ENCODE data around the gene RASGEF1B. TPM values are rescaled to one million over a fixed set of nuclear protein-coding genes. Genes with fewer than 3 reads are reported as not detected.

The RASGEF1B gene
- total RNA-seq, 1 experiment from 2014 or later: 7.5 TPM

DNA sequence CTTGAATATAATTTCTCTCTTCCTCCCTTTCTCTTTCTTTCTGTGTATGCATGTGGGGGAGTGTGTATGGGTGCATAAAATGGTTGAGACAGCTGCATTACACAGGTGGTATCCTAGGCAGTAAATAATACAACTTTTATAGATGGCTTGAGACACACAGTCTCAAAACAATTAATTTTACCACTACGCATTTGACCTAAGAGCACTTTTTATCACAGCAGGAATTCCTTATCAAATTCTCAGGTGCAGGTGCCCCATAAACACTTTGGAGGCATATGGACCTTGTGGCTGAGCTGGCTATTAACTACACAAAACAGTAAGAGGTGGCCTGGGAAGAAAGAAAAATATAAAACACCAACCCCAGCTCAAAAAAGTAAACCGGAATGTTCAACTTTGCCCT is 91.3 kb downstream of the RASGEF1B start:
- no CpG with 5 or more reads among the region's 2 CpGs for WGBS (ENCODE audit: extremely low coverage, insufficient read length, low lambda C conversion rate)
- H2BK5ac ChIP-seq (ENCODE audit: insufficient read length, low read length): no peak overlapping the region
- H2AK5ac ChIP-seq (ENCODE audit: insufficient read length, low read length): no peak overlapping the region
- H4K91ac ChIP-seq (ENCODE audit: insufficient read length, low read depth, low read length): no peak overlapping the region
- H4K8ac ChIP-seq (replicated peaks; ENCODE audit: insufficient read length, low read depth, low read length): no peak overlapping the region
- no peaks in the 10 kb centered on the region for H3K79me1 ChIP-seq (ENCODE audit: insufficient read depth, low read depth, low read length, poor library complexity, severe bottlenecking)
- H3K9ac ChIP-seq (ENCODE audit: extremely low read depth, insufficient read length, low read length): no peak overlapping the region
- H2BK12ac ChIP-seq (ENCODE audit: insufficient read length, low read depth, low read length): no peak overlapping the region
- no peaks in the 10 kb centered on the region for H3K9me3 ChIP-seq (ENCODE audit: control insufficient read depth, low read depth, low read length)
- H3T11ph ChIP-seq (ENCODE audit: low read length): no peak overlapping the region
- no peaks in the 10 kb centered on the region for H3K27me3 ChIP-seq (ENCODE audit: insufficient read depth, low read length)
- no peak for DNase-seq
- H2BK120ac ChIP-seq (ENCODE audit: low read depth, low read length, poor library complexity, severe bottlenecking): no peak overlapping the region
- H3K27me3 Mint-ChIP-seq (ENCODE audit: low read depth): peaks cover 2% of the 10 kb centered on the region
- no peak overlapping the region for H3K27ac Mint-ChIP-seq
- H3K14ac ChIP-seq (ENCODE audit: insufficient read depth, low read length): no peak overlapping the region
- no peaks in the 10 kb centered on the region for H3K4me1 ChIP-seq (ENCODE audit: insufficient read depth, low read length)
- no peak overlapping the region for H3K18ac ChIP-seq (ENCODE audit: insufficient read length, low read depth, low read length)
- TF ChIP-seq, protein P1, sequence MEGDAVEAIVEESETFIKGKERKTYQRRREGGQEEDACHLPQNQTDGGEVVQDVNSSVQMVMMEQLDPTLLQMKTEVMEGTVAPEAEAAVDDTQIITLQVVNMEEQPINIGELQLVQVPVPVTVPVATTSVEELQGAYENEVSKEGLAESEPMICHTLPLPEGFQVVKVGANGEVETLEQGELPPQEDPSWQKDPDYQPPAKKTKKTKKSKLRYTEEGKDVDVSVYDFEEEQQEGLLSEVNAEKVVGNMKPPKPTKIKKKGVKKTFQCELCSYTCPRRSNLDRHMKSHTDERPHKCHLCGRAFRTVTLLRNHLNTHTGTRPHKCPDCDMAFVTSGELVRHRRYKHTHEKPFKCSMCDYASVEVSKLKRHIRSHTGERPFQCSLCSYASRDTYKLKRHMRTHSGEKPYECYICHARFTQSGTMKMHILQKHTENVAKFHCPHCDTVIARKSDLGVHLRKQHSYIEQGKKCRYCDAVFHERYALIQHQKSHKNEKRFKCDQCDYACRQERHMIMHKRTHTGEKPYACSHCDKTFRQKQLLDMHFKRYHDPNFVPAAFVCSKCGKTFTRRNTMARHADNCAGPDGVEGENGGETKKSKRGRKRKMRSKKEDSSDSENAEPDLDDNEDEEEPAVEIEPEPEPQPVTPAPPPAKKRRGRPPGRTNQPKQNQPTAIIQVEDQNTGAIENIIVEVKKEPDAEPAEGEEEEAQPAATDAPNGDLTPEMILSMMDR (conservative IDR thresholded peaks at IDR 0.05): no peak
- no peaks in the 10 kb centered on the region for H4K20me1 ChIP-seq (ENCODE audit: control insufficient read depth, insufficient read depth, insufficient read length)
- no peak overlapping the region for H3K23ac ChIP-seq (ENCODE audit: insufficient read length, low read depth, low read length)
- no peak overlapping the region for H3K4me2 ChIP-seq (ENCODE audit: insufficient read depth, insufficient read length, low read length)
- H3K4me3 Mint-ChIP-seq: no peak overlapping the region
- no peaks in the 10 kb centered on the region for H3K36me3 Mint-ChIP-seq (ENCODE audit: insufficient read depth in 1 of 3, low read depth in 3 of 3)
- H3K9me3 Mint-ChIP-seq: no peaks in the 10 kb centered on the region; a peak in 1 of 5 replicates
- H3K79me2 ChIP-seq (ENCODE audit: insufficient read depth, low read length): no peaks in the 10 kb centered on the region
- no peak overlapping the region for H2AFZ ChIP-seq (ENCODE audit: low read length)
- no peak overlapping the region for H3K4ac ChIP-seq (ENCODE audit: low read depth, low read length)
- H4K5ac ChIP-seq (ENCODE audit: insufficient read length, low read depth, low read length): no peak overlapping the region
- H3K23me2 ChIP-seq (ENCODE audit: insufficient read length, low read depth, low read length, poor library complexity, severe bottlenecking): no peaks in the 10 kb centered on the region
- H3K27ac ChIP-seq (ENCODE audit: insufficient read length, low read depth, low read length): no peak overlapping the region
- no peak overlapping the region for H2BK20ac ChIP-seq (ENCODE audit: low read depth, low read length, poor library complexity, severe bottlenecking)
- H3K4me1 Mint-ChIP-seq: no peaks in the 10 kb centered on the region
- no peak overlapping the region for H2BK15ac ChIP-seq (ENCODE audit: low read depth, low read length)
- H3K56ac ChIP-seq (ENCODE audit: insufficient read length, low read depth, low read length): no peak overlapping the region

Data from H9 (cell line).